ENCODE results near the gene PXK.

PXK gene

DNA sequence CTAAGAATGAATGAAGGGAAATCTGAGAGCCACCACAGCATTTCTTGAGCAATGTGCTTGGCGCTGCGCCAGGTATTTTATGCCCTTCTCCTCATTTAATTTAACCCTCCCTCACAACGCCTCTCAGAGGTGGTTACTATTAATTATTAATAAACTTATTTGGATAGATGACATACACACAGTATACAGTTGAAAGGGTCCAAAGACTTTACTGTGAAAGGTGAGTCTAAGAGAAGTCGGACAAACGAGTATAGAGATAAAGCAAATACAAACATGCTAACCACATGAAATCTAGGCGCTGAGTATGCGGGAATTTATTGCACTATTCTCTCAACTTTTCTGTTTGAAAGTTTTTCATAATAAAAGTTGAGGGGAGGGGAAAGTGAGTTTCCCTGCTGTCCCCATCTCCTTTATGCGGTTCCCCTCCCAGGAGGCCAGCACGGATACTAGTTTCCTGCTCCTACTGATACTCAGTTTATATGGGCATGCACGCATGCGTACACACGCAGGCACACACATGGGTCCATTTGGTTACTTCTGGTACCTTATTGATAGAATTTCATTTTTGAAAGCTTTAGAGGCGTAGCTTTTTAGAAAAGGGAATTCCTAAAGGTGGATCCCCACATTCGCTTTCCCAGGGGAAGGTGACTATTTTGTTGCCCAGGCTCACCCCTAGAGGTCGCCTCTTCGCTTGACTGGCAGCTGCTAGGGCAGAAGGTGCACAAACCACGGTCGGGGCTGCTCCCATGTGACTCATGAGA lies 130.7 kb downstream of the PXK start (continued):
- TF ChIP-seq, protein P1, sequence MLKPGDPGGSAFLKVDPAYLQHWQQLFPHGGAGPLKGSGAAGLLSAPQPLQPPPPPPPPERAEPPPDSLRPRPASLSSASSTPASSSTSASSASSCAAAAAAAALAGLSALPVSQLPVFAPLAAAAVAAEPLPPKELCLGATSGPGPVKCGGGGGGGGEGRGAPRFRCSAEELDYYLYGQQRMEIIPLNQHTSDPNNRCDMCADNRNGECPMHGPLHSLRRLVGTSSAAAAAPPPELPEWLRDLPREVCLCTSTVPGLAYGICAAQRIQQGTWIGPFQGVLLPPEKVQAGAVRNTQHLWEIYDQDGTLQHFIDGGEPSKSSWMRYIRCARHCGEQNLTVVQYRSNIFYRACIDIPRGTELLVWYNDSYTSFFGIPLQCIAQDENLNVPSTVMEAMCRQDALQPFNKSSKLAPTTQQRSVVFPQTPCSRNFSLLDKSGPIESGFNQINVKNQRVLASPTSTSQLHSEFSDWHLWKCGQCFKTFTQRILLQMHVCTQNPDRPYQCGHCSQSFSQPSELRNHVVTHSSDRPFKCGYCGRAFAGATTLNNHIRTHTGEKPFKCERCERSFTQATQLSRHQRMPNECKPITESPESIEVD (tag by site-specific recombination; IDR thresholded peaks at IDR 0.05): 0 out of 2 replicates have a peak, but pooled peaks have one; percentile 12
- TF ChIP-seq ZBTB8A (tag by site-specific recombination; IDR thresholded peaks at IDR 0.05) (0 out of 2 replicates have a peak, but pooled peaks have one; percentile 0), KLF9 (tag by site-specific recombination; IDR thresholded peaks at IDR 0.05; ENCODE audit: low read depth) (no peak), ZNF513 (tag by site-specific recombination; IDR thresholded peaks at IDR 0.05) (peak; percentile 13; the same call in 1 of the 2 replicates), ZNF24 (tag by site-specific recombination; IDR thresholded peaks at IDR 0.05) (peak; percentile 80), ZNF660 (tag by site-specific recombination; IDR thresholded peaks at IDR 0.05) (peak; percentile 17; the same call in 1 of the 2 replicates), ZNF654 (tag by site-specific recombination; IDR thresholded peaks at IDR 0.05; ENCODE audit: low read depth) (peak; percentile 53), ATF2 (tag by site-specific recombination; IDR thresholded peaks at IDR 0.05; ENCODE audit: low read depth) (no peak), ZNF324 (tag by site-specific recombination; IDR thresholded peaks at IDR 0.05) (0 out of 2 replicates have a peak, but pooled peaks have one; percentile 22), ZNF398 (tag by site-specific recombination; IDR thresholded peaks at IDR 0.05) (peak; percentile 35; the same call in 1 of the 2 replicates), ZNF549 (tag by site-specific recombination; IDR thresholded peaks at IDR 0.05) (0 out of 2 replicates have a peak, but pooled peaks have one; percentile 42)
- TF ChIP-seq, protein P2, sequence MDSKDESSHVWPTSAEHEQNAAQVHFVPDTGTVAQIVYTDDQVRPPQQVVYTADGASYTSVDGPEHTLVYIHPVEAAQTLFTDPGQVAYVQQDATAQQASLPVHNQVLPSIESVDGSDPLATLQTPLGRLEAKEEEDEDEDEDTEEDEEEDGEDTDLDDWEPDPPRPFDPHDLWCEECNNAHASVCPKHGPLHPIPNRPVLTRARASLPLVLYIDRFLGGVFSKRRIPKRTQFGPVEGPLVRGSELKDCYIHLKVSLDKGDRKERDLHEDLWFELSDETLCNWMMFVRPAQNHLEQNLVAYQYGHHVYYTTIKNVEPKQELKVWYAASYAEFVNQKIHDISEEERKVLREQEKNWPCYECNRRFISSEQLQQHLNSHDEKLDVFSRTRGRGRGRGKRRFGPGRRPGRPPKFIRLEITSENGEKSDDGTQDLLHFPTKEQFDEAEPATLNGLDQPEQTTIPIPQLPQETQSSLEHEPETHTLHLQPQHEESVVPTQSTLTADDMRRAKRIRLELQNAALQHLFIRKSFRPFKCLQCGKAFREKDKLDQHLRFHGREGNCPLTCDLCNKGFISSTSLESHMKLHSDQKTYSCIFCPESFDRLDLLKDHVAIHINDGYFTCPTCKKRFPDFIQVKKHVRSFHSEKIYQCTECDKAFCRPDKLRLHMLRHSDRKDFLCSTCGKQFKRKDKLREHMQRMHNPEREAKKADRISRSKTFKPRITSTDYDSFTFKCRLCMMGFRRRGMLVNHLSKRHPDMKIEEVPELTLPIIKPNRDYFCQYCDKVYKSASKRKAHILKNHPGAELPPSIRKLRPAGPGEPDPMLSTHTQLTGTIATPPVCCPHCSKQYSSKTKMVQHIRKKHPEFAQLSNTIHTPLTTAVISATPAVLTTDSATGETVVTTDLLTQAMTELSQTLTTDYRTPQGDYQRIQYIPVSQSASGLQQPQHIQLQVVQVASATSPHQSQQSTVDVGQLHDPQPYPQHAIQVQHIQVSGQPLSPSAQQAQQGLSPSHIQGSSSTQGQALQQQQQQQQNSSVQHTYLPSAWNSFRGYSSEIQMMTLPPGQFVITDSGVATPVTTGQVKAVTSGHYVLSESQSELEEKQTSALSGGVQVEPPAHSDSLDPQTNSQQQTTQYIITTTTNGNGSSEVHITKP (tag by site-specific recombination; IDR thresholded peaks at IDR 0.05): peak; percentile 51; the same call in 1 of the 2 replicates
- TF ChIP-seq, protein P3, sequence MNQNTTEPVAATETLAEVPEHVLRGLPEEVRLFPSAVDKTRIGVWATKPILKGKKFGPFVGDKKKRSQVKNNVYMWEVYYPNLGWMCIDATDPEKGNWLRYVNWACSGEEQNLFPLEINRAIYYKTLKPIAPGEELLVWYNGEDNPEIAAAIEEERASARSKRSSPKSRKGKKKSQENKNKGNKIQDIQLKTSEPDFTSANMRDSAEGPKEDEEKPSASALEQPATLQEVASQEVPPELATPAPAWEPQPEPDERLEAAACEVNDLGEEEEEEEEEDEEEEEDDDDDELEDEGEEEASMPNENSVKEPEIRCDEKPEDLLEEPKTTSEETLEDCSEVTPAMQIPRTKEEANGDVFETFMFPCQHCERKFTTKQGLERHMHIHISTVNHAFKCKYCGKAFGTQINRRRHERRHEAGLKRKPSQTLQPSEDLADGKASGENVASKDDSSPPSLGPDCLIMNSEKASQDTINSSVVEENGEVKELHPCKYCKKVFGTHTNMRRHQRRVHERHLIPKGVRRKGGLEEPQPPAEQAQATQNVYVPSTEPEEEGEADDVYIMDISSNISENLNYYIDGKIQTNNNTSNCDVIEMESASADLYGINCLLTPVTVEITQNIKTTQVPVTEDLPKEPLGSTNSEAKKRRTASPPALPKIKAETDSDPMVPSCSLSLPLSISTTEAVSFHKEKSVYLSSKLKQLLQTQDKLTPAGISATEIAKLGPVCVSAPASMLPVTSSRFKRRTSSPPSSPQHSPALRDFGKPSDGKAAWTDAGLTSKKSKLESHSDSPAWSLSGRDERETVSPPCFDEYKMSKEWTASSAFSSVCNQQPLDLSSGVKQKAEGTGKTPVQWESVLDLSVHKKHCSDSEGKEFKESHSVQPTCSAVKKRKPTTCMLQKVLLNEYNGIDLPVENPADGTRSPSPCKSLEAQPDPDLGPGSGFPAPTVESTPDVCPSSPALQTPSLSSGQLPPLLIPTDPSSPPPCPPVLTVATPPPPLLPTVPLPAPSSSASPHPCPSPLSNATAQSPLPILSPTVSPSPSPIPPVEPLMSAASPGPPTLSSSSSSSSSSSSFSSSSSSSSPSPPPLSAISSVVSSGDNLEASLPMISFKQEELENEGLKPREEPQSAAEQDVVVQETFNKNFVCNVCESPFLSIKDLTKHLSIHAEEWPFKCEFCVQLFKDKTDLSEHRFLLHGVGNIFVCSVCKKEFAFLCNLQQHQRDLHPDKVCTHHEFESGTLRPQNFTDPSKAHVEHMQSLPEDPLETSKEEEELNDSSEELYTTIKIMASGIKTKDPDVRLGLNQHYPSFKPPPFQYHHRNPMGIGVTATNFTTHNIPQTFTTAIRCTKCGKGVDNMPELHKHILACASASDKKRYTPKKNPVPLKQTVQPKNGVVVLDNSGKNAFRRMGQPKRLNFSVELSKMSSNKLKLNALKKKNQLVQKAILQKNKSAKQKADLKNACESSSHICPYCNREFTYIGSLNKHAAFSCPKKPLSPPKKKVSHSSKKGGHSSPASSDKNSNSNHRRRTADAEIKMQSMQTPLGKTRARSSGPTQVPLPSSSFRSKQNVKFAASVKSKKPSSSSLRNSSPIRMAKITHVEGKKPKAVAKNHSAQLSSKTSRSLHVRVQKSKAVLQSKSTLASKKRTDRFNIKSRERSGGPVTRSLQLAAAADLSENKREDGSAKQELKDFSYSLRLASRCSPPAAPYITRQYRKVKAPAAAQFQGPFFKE (tag by site-specific recombination; IDR thresholded peaks at IDR 0.05; ENCODE audit: borderline replicate concordance): no peak

All from HEK293 (cell line).